GM12878 (cell line): Measurements from ENCODE around the gene CAPN14. TPM values are rescaled to one million over a fixed set of nuclear protein-coding genes. Genes with fewer than 3 reads are reported as not detected.

Source experiments
- ATAC-seq: fragments of 200-7000 bp; cut with Tn5 transposase; 3 replicates; pipeline ENCODE4 v1.9.1; 2020; ENCODE audit warnings: mild to moderate bottlenecking, moderate library complexity
- BruUV-seq: library from RNA; stranded (reverse); fragments of 400-500 nt; replicated peaks from 2 replicates; lab custom pipeline; 2021; lab: Mats Ljungman, UMichigan
- CTCF ChIA-PET: fragments of 300-600 bp; sonication (Branson Sonifier 250); formaldehyde crosslinking; extraction: SDS; loops from one replicate; lab custom pipeline; 2021; ENCODE audit warnings: inconsistent platforms; lab: Yijun Ruan, JAX
- POLR2A ChIA-PET: fragments of 350-600 bp; formaldehyde crosslinking; extraction: SDS; loops from one replicate; lab custom pipeline; 2021; ENCODE audit warnings: inconsistent platforms; lab: Charles Lee
- RAD21 ChIA-PET: fragments of 300-600 bp; sonication (Branson Sonifier 250); formaldehyde crosslinking; loops from one replicate; lab custom pipeline; 2023; ENCODE audit warnings: antibody characterized with exemption; ENCODE audit not compliant: unreplicated experiment; lab: Charles Lee
- SMC1A ChIA-PET: fragments of 300-600 bp; sonication (Branson Sonifier 250); formaldehyde crosslinking; loops from one replicate; lab custom pipeline; 2023; ENCODE audit not compliant: unreplicated experiment, uncharacterized antibody; lab: Charles Lee
- DNase-seq: peaks from one replicate; pipeline ENCODE4 v3.0.0-alpha.2; 2011; ENCODE audit warnings: low read depth, low spot score
- FAIRE-seq: peaks from 3 replicates; lab custom pipeline; 2011; peaks lifted over from hg19 to GRCh38; lab: Jason Lieb, UNC
- H2AFZ ChIP-seq: 2 replicates; pipeline ENCODE4 v1.6.0; 2011; ENCODE audit warnings: low read depth, low read length, control low read depth; ENCODE audit not compliant: control insufficient read depth
- H3K27ac ChIP-seq: 2 replicates; pipeline ENCODE4 v1.5.1; 2011; ENCODE audit warnings: control low read depth; ENCODE audit not compliant: control insufficient read depth, insufficient read depth
- H3K27me3 ChIP-seq, 2 experiments: replicated peaks in 1 of 2; 2 replicates each; pipeline versions ENCODE4 v1.6.0 to v1.6.1; 2011; ENCODE audit warnings: low read length in 1 of 2; ENCODE audit not compliant: control insufficient read depth in 2 of 2, insufficient read depth in 2 of 2
- H3K36me3 ChIP-seq, 2 experiments: 2 replicates each; pipeline ENCODE4 v1.5.1; 2011; ENCODE audit warnings: low read length in 1 of 2; ENCODE audit not compliant: control insufficient read depth in 2 of 2, insufficient read depth in 2 of 2
- H3K4me1 ChIP-seq: 2 replicates; pipeline ENCODE4 v1.6.1; 2011; ENCODE audit warnings: mild to moderate bottlenecking, low read length, moderate library complexity, mixed read lengths; ENCODE audit not compliant: control insufficient read depth, insufficient read depth
- H3K4me2 ChIP-seq: 2 replicates; pipeline ENCODE4 v1.6.0; 2011; ENCODE audit warnings: control low read depth; ENCODE audit not compliant: control insufficient read depth, insufficient read depth
- H3K4me3 ChIP-seq: fragments of 200-600 bp; sonication (generic); 2 replicates; pipeline ENCODE4 v1.5.1; 2016
- H3K79me2 ChIP-seq: 2 replicates; pipeline ENCODE4 v1.6.0; 2011; ENCODE audit warnings: low read length; ENCODE audit not compliant: control insufficient read depth, insufficient read depth
- H3K9ac ChIP-seq: 2 replicates; pipeline ENCODE4 v1.8.0; 2011; ENCODE audit warnings: low read length, control low read depth, mixed read lengths; ENCODE audit not compliant: control insufficient read depth, insufficient read depth
- H3K9me3 ChIP-seq: replicated peaks from 3 replicates; pipeline ENCODE4 v1.5.1; 2011; ENCODE audit warnings: mild to moderate bottlenecking, low read length; ENCODE audit not compliant: control insufficient read depth, insufficient read depth
- H4K20me1 ChIP-seq: 2 replicates; pipeline ENCODE4 v1.6.0; 2011; ENCODE audit not compliant: control insufficient read depth, insufficient read depth
- CHD2 ChIP-seq: IDR thresholded peaks from 2 replicates; pipeline ENCODE4 v1.6.1; 2011; ENCODE audit warnings: low read depth, low read length, improper control_type of control experiment, borderline replicate concordance
- CREB1 ChIP-seq: IDR thresholded peaks from 2 replicates; pipeline ENCODE4 v1.6.1; 2012; ENCODE audit warnings: low read depth, mild to moderate bottlenecking, inconsistent platforms
- CREM ChIP-seq: IDR thresholded peaks from 2 replicates; pipeline ENCODE4 v1.6.1; 2014; ENCODE audit warnings: antibody characterized with exemption, low read depth
- CTCF ChIP-seq, 3 experiments: IDR thresholded peaks in 2 of 3; conservative IDR thresholded peaks in 1 of 3; 2 replicates each; pipeline ENCODE4 v1.5.1; 2011; ENCODE audit warnings: low read depth in 3 of 3, low read length in 3 of 3, mild to moderate bottlenecking in 3 of 3, control low read depth in 2 of 3, moderate library complexity in 2 of 3, inconsistent platforms in 1 of 3, mixed read lengths in 1 of 3; ENCODE audit not compliant: control insufficient read depth in 2 of 3, insufficient read depth in 1 of 3; ENCODE audit errors: extremely low read depth in 1 of 3
- EED ChIP-seq: sonication (generic); IDR thresholded peaks from 2 replicates; pipeline ENCODE4 v1.6.1; 2016; ENCODE audit warnings: antibody characterized with exemption, low read depth
- ESRRA ChIP-seq: IDR thresholded peaks from 2 replicates; pipeline ENCODE4 v1.6.1; 2012; ENCODE audit warnings: mild to moderate bottlenecking, low read length, improper control_type of control experiment
- HCFC1 ChIP-seq: fragments of 150-350 bp; IDR thresholded peaks from 2 replicates; pipeline ENCODE4 v1.6.1; 2014; ENCODE audit warnings: low read length
- JUND ChIP-seq: IDR thresholded peaks from 2 replicates; pipeline ENCODE4 v1.6.1; 2012; ENCODE audit warnings: low read depth, mild to moderate bottlenecking, low read length, improper control_type of control experiment, moderate library complexity
- MLLT1 ChIP-seq: fragments of 450-650 bp; IDR thresholded peaks from 2 replicates; pipeline ENCODE4 v1.6.1; 2016; ENCODE audit warnings: mild to moderate bottlenecking
- NKRF ChIP-seq: fragments of 450-650 bp; conservative IDR thresholded peaks from 2 replicates; pipeline ENCODE4 v1.6.1; 2017; ENCODE audit warnings: mild to moderate bottlenecking, moderate library complexity
- PAX5 ChIP-seq: IDR thresholded peaks from 2 replicates; pipeline ENCODE4 v1.6.1; 2011; ENCODE audit warnings: low read depth, low read length, borderline replicate concordance
- PKNOX1 ChIP-seq: fragments of 450-650 bp; IDR thresholded peaks from 2 replicates; pipeline ENCODE4 v1.6.1; 2016; ENCODE audit warnings: mild to moderate bottlenecking
- POLR2A ChIP-seq: IDR thresholded peaks from 2 replicates; pipeline ENCODE4 v1.6.1; 2011; ENCODE audit warnings: low read depth, mild to moderate bottlenecking, low read length
- POLR2AphosphoS5 ChIP-seq: IDR thresholded peaks from 2 replicates; pipeline ENCODE4 v1.6.1; 2011; ENCODE audit warnings: mild to moderate bottlenecking, low read length, inconsistent platforms
- TCF12 ChIP-seq: IDR thresholded peaks from 2 replicates; pipeline ENCODE4 v1.6.1; 2011; ENCODE audit warnings: low read depth, mild to moderate bottlenecking, low read length
- USF2 ChIP-seq: IDR thresholded peaks from 2 replicates; pipeline ENCODE4 v1.6.1; 2011; ENCODE audit warnings: low read depth, low read length, improper control_type of control experiment, borderline replicate concordance
- ZNF274 ChIP-seq: IDR thresholded peaks from one replicate; pipeline ENCODE4 v1.8.0; 2011; ENCODE audit not compliant: insufficient read length, insufficient read depth
- WGBS: methylation state at CpG from one replicate; pipeline ENCODE4 v1.1.6; 2016; ENCODE audit warnings: low lambda C conversion rate; ENCODE audit not compliant: insufficient replicate concordance, insufficient coverage; ENCODE audit errors: missing lambda C conversion rate; 5-methylcytosine and 5-hydroxymethylcytosine counted together
- in situ Hi-C: fragments of 300-500 bp; cut with MboI; formaldehyde crosslinking; loops from 9 replicates; pipeline ENCODE4 v1.14.3; 2018; ENCODE audit warnings: mixed read lengths
- intact Hi-C: fragments of 100-400 bp; cut with micrococcal nuclease; formaldehyde crosslinking; loops from one replicate; pipeline ENCODE4 v1.14.2; 2022; ENCODE audit not compliant: unreplicated experiment
- polyA plus RNA-seq, 11 experiments: library from polyadenylated mRNA; depleted of rRNA in 4 of 11; unstranded in 6 of 11; stranded (reverse) in 5 of 11; fragments of >200 nt; fragmentation: Nextera tagmentation in 4 of 11; fragmentation: Illumina TruSeq in 1 of 11; extraction: Ambion mirVana in 4 of 11; extraction: Trizol in 1 of 11; gene quantifications; 1 replicate in 1 of 11; 2 replicates in 10 of 11; pipeline versions ENCODE4 v1.2.1 to v1.2.3, GENCODE V29; 2011 to 2016; ENCODE audit warnings: inconsistent platforms in 2 of 11, missing spikeins in 2 of 11, low read depth in 1 of 11
- total RNA-seq, 4 experiments: library from RNA; depleted of rRNA in 3 of 4; stranded (reverse); fragments of >200 nt in 3 of 4; fragmentation: Illumina TruSeq in 1 of 4; extraction: Trizol in 1 of 4; gene quantifications; 2 replicates each; pipeline versions ENCODE4 v1.2.1 to v1.2.3, GENCODE V29; 2013 to 2021

The CAPN14 gene
- total and polyA plus RNA-seq, 10 of the 15 experiments (the other 5 are each of a cell fraction or from before 2014, with no cell fraction given) = 0.08 to 1.5 (median 1.1) TPM

GRCh38 chr2:31202833-31203232 lies 14.5 kb downstream of the CAPN14 start:
- FAIRE-seq = no peak
- TF ChIP-seq JUND (no peak), EED (no peak), ZNF274 (no peak), CREM (no peak), CHD2 (no peak), NKRF (no peak), PKNOX1 (no peak), TCF12 (no peak), CTCF (IDR thresholded peaks at IDR 0.05 in 2 of 3, conservative IDR thresholded peaks at IDR 0.05 in 1 of 3; ENCODE audit: control insufficient read depth in 2 of 3, extremely low read depth in 1 of 3, insufficient read depth in 1 of 3, low read depth in 3 of 3, low read length in 3 of 3) (no peak), POLR2AphosphoS5 (no peak), USF2 (no peak), ESRRA (no peak), PAX5 (no peak), POLR2A (no peak), CREB1 (no peak), HCFC1 (no peak), MLLT1 (no peak)
- TF ChIP-seq, all 136 proteins: peak for 0
- no peak overlapping the region for H3K4me3 ChIP-seq
- no peaks in the 10 kb centered on the region for H3K79me2 ChIP-seq
- H2AFZ ChIP-seq = no peak overlapping the region
- no peaks in the 10 kb centered on the region for H3K4me1 ChIP-seq
- no peak overlapping the region for H3K9ac ChIP-seq
- POLR2A ChIA-PET = interaction anchor here (0.9 kb wide), 1 partner anchor 9 kb away, joined by 4 read pairs; no protein-coding TSS in a partner anchor
- in situ Hi-C loops (no loop called here), intact Hi-C loops (no loop called here)
- SMC1A ChIA-PET = no interaction called here
- H4K20me1 ChIP-seq = no peaks in the 10 kb centered on the region
- H3K27ac ChIP-seq = no peak overlapping the region
- no peak for DNase-seq
- RAD21 ChIA-PET = no interaction called here
- 23% methylated on average over 5 of the region's 5 CpGs for WGBS
- no peak for ATAC-seq
- H3K4me2 ChIP-seq = no peak overlapping the region
- no peaks in the 10 kb centered on the region; a peak in 2 of 4 replicates for H3K27me3 ChIP-seq
- CTCF ChIA-PET = interaction anchor here (1.2 kb wide), 1 partner anchor 9 kb away, joined by 3 read pairs; no protein-coding TSS in a partner anchor
- no TSS peak for BruUV-seq
- H3K36me3 ChIP-seq = no peaks in the 10 kb centered on the region
- H3K9me3 ChIP-seq = no peaks in the 10 kb centered on the region
